Common myeloid progenitor, CD34-positive (primary cell): ENCODE results near the gene C8G.

Experiments used
- CTCF ChIA-PET: fragments of 350-600 bp; sonication (Branson Sonifier 250); formaldehyde crosslinking; loops from one replicate; lab custom pipeline; 2021; ENCODE audit warnings: antibody characterized with exemption; lab: Charles Lee
- POLR2A ChIA-PET: fragments of 350-600 bp; sonication (Branson Sonifier 250); formaldehyde crosslinking; loops from one replicate; lab custom pipeline; 2021; ENCODE audit warnings: antibody characterized with exemption; lab: Charles Lee
- DNase-seq, 3 donors: peaks; one replicate each; pipeline versions ENCODE4 v3.0.0 to v3.0.0-alpha.2; 2013
- H3K27ac ChIP-seq, 2 experiments: 1 replicate in 1 of 2; 2 replicates in 1 of 2; pipeline ENCODE4 v1.7.0; 2013; ENCODE audit warnings: inconsistent platforms in 2 of 2, low read length in 2 of 2, mild to moderate bottlenecking in 2 of 2, low read depth in 1 of 2, moderate library complexity in 1 of 2; ENCODE audit not compliant: severe bottlenecking in 2 of 2, insufficient read depth in 1 of 2, poor library complexity in 1 of 2
- H3K27me3 ChIP-seq, 5 experiments: replicated peaks in 2 of 5; 1 replicate in 3 of 5; 2 replicates in 2 of 5; pipeline versions ENCODE4 v1.6.1 to v1.7.0; 2013; ENCODE audit warnings: low read length in 4 of 5, mild to moderate bottlenecking in 2 of 5, moderate library complexity in 2 of 5, inconsistent platforms in 1 of 5; ENCODE audit not compliant: insufficient read depth in 5 of 5, control insufficient read depth in 4 of 5
- H3K36me3 ChIP-seq, 4 experiments: 1 replicate in 2 of 4; 2 replicates in 2 of 4; pipeline versions ENCODE4 v1.6.1 to v1.7.0; 2013; ENCODE audit warnings: low read length in 3 of 4, control low read depth in 1 of 4, mild to moderate bottlenecking in 1 of 4; ENCODE audit not compliant: control insufficient read depth in 4 of 4, insufficient read depth in 4 of 4
- H3K4me1 ChIP-seq, 4 experiments: 1 replicate in 3 of 4; 2 replicates in 1 of 4; pipeline versions ENCODE4 v1.6.1 to v1.7.1; 2013; ENCODE audit warnings: low read length in 3 of 4, mild to moderate bottlenecking in 3 of 4, control low read depth in 1 of 4, inconsistent platforms in 1 of 4, moderate library complexity in 1 of 4; ENCODE audit not compliant: control insufficient read depth in 4 of 4, insufficient read depth in 4 of 4; ENCODE audit errors: control extremely low read depth in 1 of 4
- H3K4me3 ChIP-seq, 7 experiments: 1 replicate in 4 of 7; 2 replicates in 3 of 7; pipeline versions ENCODE4 v1.5.1 to v1.7.0; 2013; ENCODE audit warnings: mild to moderate bottlenecking in 7 of 7, low read length in 6 of 7, moderate library complexity in 6 of 7, inconsistent platforms in 2 of 7, low read depth in 2 of 7, control low read depth in 1 of 7; ENCODE audit not compliant: insufficient read depth in 4 of 7, control insufficient read depth in 1 of 7; ENCODE audit errors: extremely low read depth in 1 of 7
- H3K9me3 ChIP-seq, 5 experiments: 1 replicate in 4 of 5; 2 replicates in 1 of 5; pipeline versions ENCODE4 v1.6.1 to v1.7.1; 2013; ENCODE audit warnings: low read length in 4 of 5, mild to moderate bottlenecking in 2 of 5, inconsistent platforms in 1 of 5, low read depth in 1 of 5, moderate library complexity in 1 of 5; ENCODE audit not compliant: control insufficient read depth in 4 of 5, insufficient read depth in 2 of 5; ENCODE audit errors: control extremely low read depth in 1 of 5
- WGBS: methylation state at CpG from one replicate; pipeline ENCODE4 v1.1.5; 2013; ENCODE audit not compliant: insufficient coverage; 5-methylcytosine and 5-hydroxymethylcytosine counted together

The C8G gene

GRCh38 chr9:136901516-136902258 is 43.4 kb upstream of the C8G start:
- H3K9me3 ChIP-seq = no peaks in the 10 kb centered on the region
- peak overlapping the region; percentile 6 to 73 for H3K27ac ChIP-seq
- POLR2A ChIA-PET = interaction anchor here (1.1 kb wide), 1 partner anchor 14 kb away, joined by 4 read pairs; no protein-coding TSS in a partner anchor
- H3K4me3 ChIP-seq = no peak overlapping the region
- H3K36me3 ChIP-seq = peaks cover 2 to 64% (median 48%) of the 10 kb centered on the region in 4 experiments
- DNase-seq = peak in 2 of 3 donors; percentile 63 to 73
- 67% methylated on average over 20 of the region's 20 CpGs for WGBS
- CTCF ChIA-PET = interaction anchor here (0.9 to 2.0 kb wide), 5 partner anchors 10 to 59 kb away, joined by 4 to 7 read pairs (median 4); partner anchors contain the start of genes AJM1 and MAMDC4
- H3K27me3 ChIP-seq = no peaks in the 10 kb centered on the region
- peaks cover 0 to 19% (median 8%) of the 10 kb centered on the region in 4 experiments for H3K4me1 ChIP-seq

- POLR2A ChIA-PET = interaction anchor here (0.6 to 1.1 kb wide), 2 partner anchors 15 to 27 kb away, joined by 3 to 4 read pairs; no protein-coding TSS in a partner anchor
- no peak overlapping the region for H3K4me3 ChIP-seq
- peaks cover 2 to 70% (median 54%) of the 10 kb centered on the region in 4 experiments for H3K36me3 ChIP-seq
- DNase-seq = peak; percentile 57 to 92 (median 87)
- CTCF ChIA-PET = interaction anchor here (0.9 to 2.0 kb wide), 4 partner anchors 11 to 60 kb away, joined by 4 to 7 read pairs (median 4); partner anchors contain the start of genes AJM1 and MAMDC4
- WGBS = 41% methylated on average over 15 of the region's 15 CpGs
- H3K4me1 ChIP-seq = peaks cover 0 to 19% (median 8%) of the 10 kb centered on the region in 4 experiments
- H3K27ac ChIP-seq = peak overlapping the region; percentile 6 to 73
- no peaks in the 10 kb centered on the region for H3K9me3 ChIP-seq
- no peaks in the 10 kb centered on the region for H3K27me3 ChIP-seq
Measured at GRCh38 chr9:136902259-136902821, 42.7 kb upstream of the C8G start.

GRCh38 chr9:136903041-136903554 is 41.9 kb upstream of the C8G start:
- WGBS = 93% methylated on average over 11 of the region's 12 CpGs
- Histone ChIP-seq H3K4me3 (no peak overlapping the region), H3K9me3 (no peaks in the 10 kb centered on the region), H3K36me3 (peaks cover 3 to 76% (median 59%) of the 10 kb centered on the region in 4 experiments), H3K4me1 (peaks cover 0 to 19% (median 8%) of the 10 kb centered on the region in 4 experiments), H3K27ac (peak overlapping the region in 1 of 2 experiments; percentile 58), H3K27me3 (no peaks in the 10 kb centered on the region)
- ChIA-PET POLR2A (interaction anchor here (0.6 to 1.1 kb wide), 2 partner anchors 16 to 26 kb away, joined by 3 to 4 read pairs; no protein-coding TSS in a partner anchor), CTCF (interaction anchor here (0.7 to 2.0 kb wide), 2 partner anchors 60 to 116 kb away, joined by 3 to 7 read pairs; partner anchors contain the start of gene AJM1)
- DNase-seq = no peak

GRCh38 chr9:136906266-136906665 is 38.8 kb upstream of the C8G start:
- peaks cover 7 to 73% (median 56%) of the 10 kb centered on the region in 4 experiments for H3K36me3 ChIP-seq
- H3K4me1 ChIP-seq = peaks cover 0 to 19% (median 8%) of the 10 kb centered on the region in 4 experiments
- no CpG with 5 or more reads among the region's 4 CpGs for WGBS
- H3K27me3 ChIP-seq = no peaks in the 10 kb centered on the region
- H3K9me3 ChIP-seq = no peaks in the 10 kb centered on the region
- ChIA-PET CTCF (no interaction called here), POLR2A (no interaction called here)
- no peak for DNase-seq
- H3K4me3 ChIP-seq = no peak overlapping the region
- H3K27ac ChIP-seq = no peak overlapping the region

- DNase-seq = no peak
- ChIA-PET CTCF (interaction anchor here (1.0 to 1.2 kb wide), 3 partner anchors 20 to 47 kb away, joined by 3 to 4 read pairs (median 3); partner anchors contain the start of gene TRAF2), POLR2A (no interaction called here)
- Histone ChIP-seq H3K4me1 (peaks cover 0 to 9% (median 4%) of the 10 kb centered on the region in 4 experiments), H3K4me3 (no peak overlapping the region), H3K9me3 (no peaks in the 10 kb centered on the region), H3K36me3 (peaks cover 7 to 67% (median 52%) of the 10 kb centered on the region in 4 experiments), H3K27ac (no peak overlapping the region), H3K27me3 (no peaks in the 10 kb centered on the region)
- 97% methylated on average over 26 of the region's 29 CpGs for WGBS
Measured at GRCh38 chr9:136907011-136907914, 37.8 kb upstream of the C8G start.

- CTCF ChIA-PET = interaction anchor here (0.6 to 1.4 kb wide), 2 partner anchors 14 to 30 kb away, joined by 3 to 5 read pairs; no protein-coding TSS in a partner anchor
- no peaks in the 10 kb centered on the region for H3K4me1 ChIP-seq
- no peak for DNase-seq
- H3K4me3 ChIP-seq = no peak overlapping the region
- H3K27me3 ChIP-seq = no peaks in the 10 kb centered on the region
- H3K36me3 ChIP-seq = peaks cover 10 to 73% (median 53%) of the 10 kb centered on the region in 4 experiments
- POLR2A ChIA-PET = no interaction called here
- no peak overlapping the region for H3K27ac ChIP-seq
- H3K9me3 ChIP-seq = no peaks in the 10 kb centered on the region
- WGBS = 100% methylated on average over 11 of the region's 12 CpGs
Measured at GRCh38 chr9:136910197-136910900, 34.7 kb upstream of the C8G start.
